Measurements from ENCODE around the gene HOXD10. TPM values are rescaled to one million over a fixed set of nuclear protein-coding genes. Genes with fewer than 3 reads are reported as not detected.

Gene HOXD10
- polyA plus RNA-seq, 1 donor from 2014 or later, result not detected

- Histone ChIP-seq H3K9ac (ENCODE audit: low read length) (no peak overlapping the region), H4K20me1 (ENCODE audit: insufficient read depth) (no peaks in the 10 kb centered on the region), H3K9me2 (ENCODE audit: insufficient read depth, low read length) (no peaks in the 10 kb centered on the region), H3F3A (ENCODE audit: insufficient read depth, low read length, poor library complexity, severe bottlenecking) (no peaks in the 10 kb centered on the region), H3K36me3 (ENCODE audit: insufficient read depth, low read length) (no peaks in the 10 kb centered on the region), H3K4me2 (ENCODE audit: low read length) (no peak overlapping the region), H3K79me2 (replicated peaks; ENCODE audit: insufficient read depth, low read length) (no peaks in the 10 kb centered on the region), H3K4me3 (ENCODE audit: low read length) (no peak overlapping the region), H2AFZ (ENCODE audit: low read depth, low read length) (no peak overlapping the region), H3K9me3 (ENCODE audit: low read length) (peaks cover 29% of the 10 kb centered on the region), H3K27ac (ENCODE audit: low read length) (no peak overlapping the region), H3K27me3 (ENCODE audit: insufficient read depth, low read depth, low read length) (peaks cover 98% of the 10 kb centered on the region)
- no peak for TF ChIP-seq EP300 (conservative IDR thresholded peaks at IDR 0.05; ENCODE audit: poor library complexity, severe bottlenecking)
- TF ChIP-seq SMC3 (conservative IDR thresholded peaks at IDR 0.05; ENCODE audit: poor library complexity), result no peak
- no peak for TF ChIP-seq REST (IDR thresholded peaks at IDR 0.05; ENCODE audit: borderline replicate concordance)
- TF ChIP-seq TAF1 (IDR thresholded peaks at IDR 0.05; ENCODE audit: low read depth), result no peak
- TF ChIP-seq MXI1 (conservative IDR thresholded peaks at IDR 0.05; ENCODE audit: poor library complexity, severe bottlenecking), result no peak
- no peak for TF ChIP-seq RAD21 (conservative IDR thresholded peaks at IDR 0.05)
- TF ChIP-seq EZH2 (IDR thresholded peaks at IDR 0.05; ENCODE audit: borderline replicate concordance, insufficient read depth, low read length, poor library complexity, severe bottlenecking), result no peak
- TF ChIP-seq POLR2AphosphoS5 (IDR thresholded peaks at IDR 0.05), result no peak
- no peak for TF ChIP-seq CTCF (IDR thresholded peaks at IDR 0.05; ENCODE audit: poor library complexity, severe bottlenecking)
These were observed 3.9 kb upstream of the HOXD10 start for GRCh38 chr2:176112375-176113302.

- H3K27ac ChIP-seq (ENCODE audit: low read length), result no peak overlapping the region
These were observed 2.3 kb upstream of the HOXD10 start for GRCh38 chr2:176114120-176114929.

More at GRCh38 chr2:176114120-176114929, 2.3 kb upstream of the HOXD10 start:
- H2AFZ ChIP-seq (ENCODE audit: low read depth, low read length), result no peak overlapping the region
- peaks cover 99% of the 10 kb centered on the region for H3K27me3 ChIP-seq (ENCODE audit: insufficient read depth, low read depth, low read length)
- no peaks in the 10 kb centered on the region for H3K36me3 ChIP-seq (ENCODE audit: insufficient read depth, low read length)
- H3K9me3 ChIP-seq (ENCODE audit: low read length), result peaks cover 32% of the 10 kb centered on the region
- no peak overlapping the region for H3K9ac ChIP-seq (ENCODE audit: low read length)
- no peak overlapping the region for H3K4me2 ChIP-seq (ENCODE audit: low read length)
- no peaks in the 10 kb centered on the region for H3F3A ChIP-seq (ENCODE audit: insufficient read depth, low read length, poor library complexity, severe bottlenecking)
- no peak overlapping the region for H3K4me3 ChIP-seq (ENCODE audit: low read length)
- no peaks in the 10 kb centered on the region for H3K79me2 ChIP-seq (replicated peaks; ENCODE audit: insufficient read depth, low read length)
- no peaks in the 10 kb centered on the region for H3K9me2 ChIP-seq (ENCODE audit: insufficient read depth, low read length)
- no peaks in the 10 kb centered on the region for H4K20me1 ChIP-seq (ENCODE audit: insufficient read depth)
- no peak for TF ChIP-seq EZH2 (IDR thresholded peaks at IDR 0.05; ENCODE audit: borderline replicate concordance, insufficient read depth, low read length, poor library complexity, severe bottlenecking)
- TF ChIP-seq REST (IDR thresholded peaks at IDR 0.05; ENCODE audit: borderline replicate concordance), result no peak
- no peak for TF ChIP-seq RAD21 (conservative IDR thresholded peaks at IDR 0.05)
- TF ChIP-seq EP300 (conservative IDR thresholded peaks at IDR 0.05; ENCODE audit: poor library complexity, severe bottlenecking), result no peak
- TF ChIP-seq CTCF (IDR thresholded peaks at IDR 0.05; ENCODE audit: poor library complexity, severe bottlenecking), result no peak
- TF ChIP-seq MXI1 (conservative IDR thresholded peaks at IDR 0.05; ENCODE audit: poor library complexity, severe bottlenecking), result no peak
- no peak for TF ChIP-seq SMC3 (conservative IDR thresholded peaks at IDR 0.05; ENCODE audit: poor library complexity)
- TF ChIP-seq POLR2AphosphoS5 (IDR thresholded peaks at IDR 0.05), result no peak
- no peak for TF ChIP-seq TAF1 (IDR thresholded peaks at IDR 0.05; ENCODE audit: low read depth)
